Activated T-helper 17 cell treated with anti-CD3 and anti-CD28 coated beads, Interleukin-2, amount 50 U/mL, for 72 hours (primary cell): ENCODE measurements around the gene TNFSF18. TPM values are rescaled to one million over a fixed set of nuclear protein-coding genes. Genes with fewer than 3 reads are reported as not detected.

ENCODE experiments used
- ATAC-seq: fragments of 150-1000 bp; cut with Tn5 transposase; replicated peaks from 2 replicates; pipeline ENCODE4 v1.10.0; 2021; ENCODE audit warnings: mild to moderate bottlenecking, moderate library complexity
- H3K27ac Mint-ChIP-seq: one replicate; pipeline ENCODE4 v1.8.0; 2022; ENCODE audit warnings: mixed read lengths
- H3K27me3 Mint-ChIP-seq: one replicate; pipeline ENCODE4 v1.8.0; 2022; ENCODE audit warnings: mixed read lengths
- H3K36me3 Mint-ChIP-seq: one replicate; pipeline ENCODE4 v1.8.0; 2022; ENCODE audit warnings: low read depth, mild to moderate bottlenecking, mixed read lengths
- H3K4me1 Mint-ChIP-seq: one replicate; pipeline ENCODE4 v1.8.0; 2022; ENCODE audit warnings: mixed read lengths
- H3K4me3 Mint-ChIP-seq: one replicate; pipeline ENCODE4 v1.8.0; 2022; ENCODE audit warnings: mild to moderate bottlenecking, mixed read lengths
- H3K9me3 Mint-ChIP-seq: one replicate; pipeline ENCODE4 v1.8.0; 2022; ENCODE audit warnings: mixed read lengths
- total RNA-seq, 2 donors: library from RNA; stranded (reverse); gene quantifications; one replicate each; pipeline ENCODE4 v1.2.3, GENCODE V29; 2022

The TNFSF18 gene
- total RNA-seq, 2 donors from 2014 or later, result not detected

- no peak for ATAC-seq
- no peaks in the 10 kb centered on the region for H3K9me3 Mint-ChIP-seq
- H3K27me3 Mint-ChIP-seq, result no peaks in the 10 kb centered on the region
- H3K27ac Mint-ChIP-seq, result no peak overlapping the region
- no peak overlapping the region for H3K4me3 Mint-ChIP-seq
- H3K36me3 Mint-ChIP-seq, result no peaks in the 10 kb centered on the region
- no peaks in the 10 kb centered on the region for H3K4me1 Mint-ChIP-seq
Observed at GRCh38 chr1:173014160-173014559, 36.6 kb downstream of the TNFSF18 start.

- Mint-ChIP-seq H3K27me3 (no peaks in the 10 kb centered on the region), H3K9me3 (peaks cover 4% of the 10 kb centered on the region), H3K27ac (no peak overlapping the region), H3K36me3 (no peaks in the 10 kb centered on the region), H3K4me3 (no peak overlapping the region), H3K4me1 (no peaks in the 10 kb centered on the region)
- no peak for ATAC-seq
Observed at GRCh38 chr1:173012126-173012525, 38.6 kb downstream of the TNFSF18 start.

- ATAC-seq, result no peak
- Mint-ChIP-seq H3K27ac (no peak overlapping the region), H3K4me1 (peaks cover 6% of the 10 kb centered on the region), H3K9me3 (peaks cover 4% of the 10 kb centered on the region), H3K36me3 (no peaks in the 10 kb centered on the region), H3K27me3 (no peaks in the 10 kb centered on the region), H3K4me3 (no peak overlapping the region)
Observed at GRCh38 chr1:173009597-173009996, 41.1 kb downstream of the TNFSF18 start.

GRCh38 chr1:173005196-173005864, 45.4 kb downstream of the TNFSF18 start:
- ATAC-seq, result no peak
- Mint-ChIP-seq H3K36me3 (no peaks in the 10 kb centered on the region), H3K4me3 (no peak overlapping the region), H3K27me3 (no peaks in the 10 kb centered on the region), H3K4me1 (peaks cover 6% of the 10 kb centered on the region), H3K9me3 (peaks cover 19% of the 10 kb centered on the region), H3K27ac (no peak overlapping the region)

- H3K4me3 Mint-ChIP-seq, result no peak overlapping the region
- no peak for ATAC-seq
- H3K27ac Mint-ChIP-seq, result no peak overlapping the region
- H3K36me3 Mint-ChIP-seq, result no peaks in the 10 kb centered on the region
- H3K27me3 Mint-ChIP-seq, result no peaks in the 10 kb centered on the region
- peaks cover 19% of the 10 kb centered on the region for H3K9me3 Mint-ChIP-seq
- H3K4me1 Mint-ChIP-seq, result peaks cover 6% of the 10 kb centered on the region
Observed at GRCh38 chr1:173002891-173003838, 47.6 kb downstream of the TNFSF18 start.

- Mint-ChIP-seq H3K4me1 (no peaks in the 10 kb centered on the region), H3K4me3 (no peak overlapping the region), H3K36me3 (no peaks in the 10 kb centered on the region), H3K27ac (no peak overlapping the region), H3K9me3 (peaks cover 20% of the 10 kb centered on the region), H3K27me3 (no peaks in the 10 kb centered on the region)
- ATAC-seq, result no peak
Observed at GRCh38 chr1:172999349-172999748, 51.4 kb downstream of the TNFSF18 start.

GRCh38 chr1:172997941-172998361, 52.8 kb downstream of the TNFSF18 start:
- Mint-ChIP-seq H3K9me3 (peaks cover 20% of the 10 kb centered on the region), H3K27me3 (no peaks in the 10 kb centered on the region), H3K4me3 (no peak overlapping the region), H3K4me1 (no peaks in the 10 kb centered on the region), H3K36me3 (no peaks in the 10 kb centered on the region), H3K27ac (no peak overlapping the region)
- no peak for ATAC-seq

- Mint-ChIP-seq H3K27ac (no peak overlapping the region), H3K9me3 (peaks cover 4% of the 10 kb centered on the region), H3K36me3 (no peaks in the 10 kb centered on the region), H3K4me3 (no peak overlapping the region), H3K27me3 (no peaks in the 10 kb centered on the region), H3K4me1 (no peaks in the 10 kb centered on the region)
- no peak for ATAC-seq
Observed at GRCh38 chr1:172993640-172994039, 57.1 kb downstream of the TNFSF18 start.

- H3K4me3 Mint-ChIP-seq, result no peak overlapping the region
- no peak overlapping the region for H3K27ac Mint-ChIP-seq
- ATAC-seq, result no peak
- no peaks in the 10 kb centered on the region for H3K4me1 Mint-ChIP-seq
- H3K9me3 Mint-ChIP-seq, result no peaks in the 10 kb centered on the region
- H3K27me3 Mint-ChIP-seq, result no peaks in the 10 kb centered on the region
- H3K36me3 Mint-ChIP-seq, result no peaks in the 10 kb centered on the region
Observed at GRCh38 chr1:172991674-172992400, 58.9 kb downstream of the TNFSF18 start.

GRCh38 chr1:172990598-172991215, 60.0 kb downstream of the TNFSF18 start:
- no peak overlapping the region for H3K27ac Mint-ChIP-seq
- H3K4me3 Mint-ChIP-seq, result no peak overlapping the region
- H3K36me3 Mint-ChIP-seq, result no peaks in the 10 kb centered on the region

More at GRCh38 chr1:172990598-172991215, 60.0 kb downstream of the TNFSF18 start:
- Mint-ChIP-seq H3K27me3 (no peaks in the 10 kb centered on the region), H3K9me3 (no peaks in the 10 kb centered on the region), H3K4me1 (no peaks in the 10 kb centered on the region)
- no peak for ATAC-seq

Other genes starting within 250 kb of the TNFSF18 start
- 1 to 10 TPM; 2.0 to 2.5 TPM for gene TNFSF4, start 156.4 kb upstream of the TNFSF18 start, total RNA-seq